GM18907 (cell line): ENCODE measurements around the gene RAD51B.

Experiments used
- ATAC-seq: cut with Tn5 transposase; IDR thresholded peaks from one replicate; pipeline ENCODE4 v1.9.1; 2021; ENCODE audit warnings: mild to moderate bottlenecking, moderate library complexity; ENCODE audit not compliant: unreplicated experiment

Gene RAD51B

DNA sequence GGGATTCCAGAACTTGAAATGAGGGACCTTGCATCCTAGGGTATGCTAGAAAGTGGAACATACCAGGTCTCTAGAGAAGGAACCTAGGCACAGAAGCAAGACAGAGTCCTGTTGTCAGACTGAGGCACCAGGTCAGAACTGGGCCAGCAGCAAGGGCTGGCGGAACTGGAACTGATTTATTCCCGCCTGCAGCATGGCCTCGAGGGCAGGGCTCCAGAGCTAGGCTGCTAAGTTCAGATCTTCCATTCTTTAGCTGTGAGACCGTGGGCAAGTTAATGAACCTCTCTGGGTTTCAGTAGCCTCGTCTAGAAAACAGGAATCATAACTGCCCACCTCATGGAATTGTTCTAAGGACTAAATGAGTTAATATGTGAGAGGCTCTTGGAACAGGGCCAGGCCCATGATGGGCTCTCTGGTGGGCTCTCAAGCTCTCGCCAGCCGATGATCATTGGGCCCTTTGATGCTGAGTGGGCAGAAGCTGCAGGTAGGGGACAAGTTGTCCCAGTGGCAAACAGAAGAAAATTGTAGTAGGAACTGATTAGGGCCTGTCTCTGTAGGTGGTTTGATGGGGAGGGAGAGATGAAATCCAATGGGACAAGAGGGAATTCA, 773.5 kb downstream of the RAD51B start:
- ATAC-seq = no peak

DNA sequence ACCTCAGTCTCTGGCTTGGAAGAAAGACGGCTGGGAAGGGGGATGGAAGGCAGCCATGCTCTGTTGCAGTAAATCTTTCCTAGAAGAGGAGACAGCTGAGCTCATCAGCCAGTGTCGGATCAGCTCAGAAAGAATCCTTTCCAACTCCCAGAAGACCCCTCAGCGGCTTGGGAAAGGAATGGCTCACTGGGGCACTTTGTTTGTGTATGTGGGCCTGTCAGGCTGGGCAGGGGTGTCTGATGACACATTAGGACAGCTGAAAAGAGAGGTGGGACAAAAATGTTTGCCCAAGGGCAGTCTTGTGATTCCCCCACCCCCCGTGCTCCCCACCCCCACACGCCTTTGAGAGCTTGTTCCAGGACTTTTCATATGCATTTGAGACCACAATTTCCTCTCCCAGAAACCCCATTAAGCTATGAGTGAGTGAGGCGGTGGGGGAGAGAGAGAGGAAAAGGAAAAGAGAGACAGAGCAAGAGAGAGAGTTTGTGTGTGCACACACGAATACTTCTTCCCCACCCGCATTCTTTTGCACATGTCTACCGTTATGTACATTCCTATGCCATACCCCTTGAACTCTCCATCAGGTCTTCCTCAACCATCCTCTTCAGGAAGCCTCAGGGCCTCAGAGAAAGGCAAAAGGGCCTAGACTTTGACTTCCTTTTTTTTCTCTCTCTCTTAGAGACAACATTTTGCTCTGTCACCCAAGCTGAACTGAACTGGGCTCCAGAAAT, 774.4 kb downstream of the RAD51B start:
- ATAC-seq = no peak

DNA sequence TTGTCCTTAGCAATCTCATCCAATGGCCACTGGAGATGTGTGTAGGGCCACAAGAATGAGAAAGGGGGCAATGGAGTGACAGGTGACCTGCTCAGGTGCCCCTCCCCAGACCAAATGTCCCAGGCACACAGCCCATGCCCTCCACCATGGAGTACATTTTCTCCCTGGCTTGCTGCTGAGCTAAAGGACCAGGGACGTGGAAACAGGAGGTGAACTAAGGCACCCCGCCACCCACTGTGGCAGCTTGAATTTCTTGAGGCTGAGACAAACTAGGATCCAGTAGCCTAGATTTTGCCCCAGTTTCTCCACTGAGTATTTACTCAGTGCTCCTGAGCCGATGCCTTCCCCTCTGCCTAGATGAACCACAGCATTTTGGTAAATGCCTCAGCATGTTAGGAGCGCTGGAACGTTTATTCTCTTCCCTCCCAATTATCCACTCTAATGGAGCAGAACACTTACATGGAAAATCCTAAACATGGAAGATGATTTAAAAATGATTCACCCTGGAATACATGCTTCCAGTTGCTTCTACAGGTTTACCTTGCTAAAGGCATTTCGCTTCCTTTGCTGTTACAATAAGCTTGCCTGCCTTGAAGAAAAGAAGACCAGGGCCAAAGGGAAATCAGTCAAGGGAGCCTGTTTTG, 775.3 kb downstream of the RAD51B start:
- ATAC-seq = no peak

DNA sequence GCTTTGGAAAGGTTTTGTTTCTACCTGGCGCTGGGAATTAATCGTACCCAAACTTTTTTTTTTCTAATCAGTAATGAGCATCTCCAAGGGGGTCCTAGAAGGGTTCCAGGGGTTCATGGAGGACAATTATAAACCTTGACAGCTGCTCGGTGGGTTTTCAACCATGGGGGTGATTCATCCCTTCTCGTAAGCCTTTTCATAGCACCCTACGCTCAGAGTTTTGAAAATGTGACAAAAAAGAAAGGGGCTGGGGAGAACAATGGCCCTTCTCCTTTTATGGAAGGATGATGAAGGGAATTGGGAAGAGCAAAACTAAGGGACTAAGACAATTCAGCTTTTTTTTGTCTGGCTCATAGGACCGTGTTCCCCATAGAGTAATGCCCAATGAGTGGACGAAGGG, 776.6 kb downstream of the RAD51B start:
- ATAC-seq = no peak

DNA sequence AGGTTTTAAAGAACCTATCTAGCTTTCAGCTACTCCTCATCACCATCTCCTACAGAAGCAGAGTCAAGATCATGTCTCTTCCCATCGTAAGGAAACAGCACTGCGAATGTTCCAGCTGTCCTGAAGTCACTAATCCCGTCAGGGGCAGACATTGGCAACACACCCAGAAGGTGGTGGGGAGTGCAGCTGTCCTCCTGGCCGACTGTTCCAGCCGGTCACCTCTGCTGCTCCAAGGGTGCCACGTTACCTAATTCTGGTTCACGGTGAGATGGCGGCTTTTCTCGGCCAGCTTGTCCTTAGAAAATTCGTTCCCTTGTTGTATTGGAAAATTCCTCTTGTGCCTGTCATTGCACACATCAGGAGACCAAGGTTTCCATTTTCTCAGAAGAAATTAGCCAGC, 777.1 kb downstream of the RAD51B start:
- no peak for ATAC-seq

DNA sequence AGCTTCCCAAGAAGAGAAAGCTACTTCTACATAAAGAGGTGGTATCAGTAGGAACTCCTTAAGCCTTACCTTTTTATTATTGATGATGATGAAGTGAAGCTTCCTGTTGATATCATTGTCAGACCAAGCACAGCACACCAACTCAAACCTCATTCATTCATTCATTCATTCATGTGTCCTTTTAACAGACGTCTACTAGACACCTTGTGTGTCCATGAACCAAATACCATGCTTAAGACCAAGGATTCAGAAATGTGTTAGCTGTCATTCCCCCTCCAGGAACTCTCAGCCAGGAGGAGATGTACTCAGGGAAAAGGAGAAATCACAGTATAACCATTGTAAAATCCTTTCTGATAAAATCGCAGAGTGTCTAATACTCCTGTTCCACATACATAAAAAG, 778.5 kb downstream of the RAD51B start:
- no peak for ATAC-seq

DNA sequence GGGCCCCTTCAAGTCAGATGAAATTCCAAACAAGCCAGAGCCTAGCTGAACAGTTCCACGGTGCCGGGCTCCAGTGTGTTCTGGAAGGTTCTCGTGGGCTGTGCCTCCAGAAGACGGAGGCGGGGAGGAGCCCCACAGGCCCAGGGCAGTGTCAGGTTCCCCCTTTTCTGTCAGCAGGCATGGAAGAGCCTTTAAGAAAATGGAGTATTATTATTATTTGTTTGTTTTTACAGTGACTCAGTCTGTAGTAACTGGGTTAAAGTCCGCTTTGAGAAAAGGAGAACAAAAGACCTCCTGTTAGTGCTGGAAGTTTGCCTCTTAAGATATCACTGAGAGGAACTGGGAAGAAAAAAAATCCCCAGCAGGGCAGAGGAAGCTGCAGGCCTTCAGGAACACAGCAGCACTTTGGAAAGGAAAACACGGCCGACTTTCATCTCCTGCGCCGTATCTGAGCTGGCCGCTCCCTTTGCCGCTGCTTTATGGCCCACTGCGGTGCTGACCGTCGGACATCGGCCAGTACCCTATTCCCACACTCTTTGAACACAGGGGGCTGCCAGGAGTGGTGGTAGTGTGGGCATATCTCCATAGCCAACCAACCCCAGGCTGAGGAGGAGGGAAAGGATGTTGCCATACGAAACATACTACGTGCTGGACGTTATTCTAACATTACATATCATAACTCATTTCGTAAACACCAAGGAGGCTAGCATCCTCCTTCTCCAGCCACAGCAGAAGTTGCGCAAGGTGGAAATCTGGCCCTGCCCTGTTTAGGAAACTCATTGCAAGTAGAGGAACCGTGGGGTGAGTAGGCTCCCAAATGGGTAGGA, 779.3 kb downstream of the RAD51B start:
- ATAC-seq = no peak

DNA sequence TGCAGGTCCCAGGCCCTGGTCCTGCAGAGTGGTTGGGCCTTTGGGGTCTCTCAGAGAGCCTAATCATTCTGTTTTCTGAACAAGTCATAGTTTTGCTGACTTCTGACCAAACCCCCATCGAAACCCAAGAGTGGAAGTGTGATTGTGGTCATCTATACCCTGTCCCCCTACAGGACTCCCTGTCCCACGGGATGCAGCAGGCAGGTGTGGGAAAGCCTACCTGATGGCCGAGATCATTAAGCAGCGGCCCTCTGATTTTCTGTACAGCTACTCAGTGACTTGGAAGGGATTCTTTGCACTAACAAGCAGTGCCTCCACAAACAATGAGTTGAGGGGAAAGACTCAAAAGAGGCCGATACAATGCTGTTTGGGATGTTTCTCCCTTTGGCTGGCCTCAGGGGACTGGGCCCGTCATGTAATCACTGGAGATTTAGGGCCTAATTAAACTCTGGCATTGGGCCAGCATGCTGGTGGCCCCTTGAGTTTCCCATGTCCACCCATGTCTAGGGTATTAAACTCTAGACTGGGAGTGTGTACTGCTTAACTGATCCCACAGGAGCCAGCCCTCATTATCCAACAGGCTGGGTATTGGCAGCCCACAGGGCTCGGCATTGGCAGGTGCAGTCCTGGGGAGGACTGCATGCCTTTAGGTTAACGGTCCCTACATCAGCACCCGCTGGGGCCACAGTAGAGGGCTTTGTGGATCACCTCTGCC, 780.5 kb downstream of the RAD51B start:
- ATAC-seq = no peak

DNA sequence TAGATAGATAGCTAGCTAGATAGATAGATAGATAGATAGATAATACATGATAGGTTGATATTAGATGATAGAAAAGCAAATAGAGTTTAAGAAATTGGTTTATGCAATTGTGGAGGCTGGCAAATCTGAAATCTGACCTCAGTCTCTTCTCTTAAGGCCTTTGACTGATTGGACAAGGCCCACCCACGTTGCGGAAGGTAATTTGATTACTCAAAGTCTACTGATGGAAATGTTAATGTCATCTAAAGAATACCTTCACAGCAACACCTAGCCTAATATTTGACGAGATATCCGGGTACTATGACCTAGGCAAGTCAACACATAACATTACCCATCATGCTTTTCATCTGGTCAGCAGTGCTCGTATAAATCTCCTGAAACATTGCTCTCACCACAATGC, 782.9 kb downstream of the RAD51B start:
- ATAC-seq = no peak

DNA sequence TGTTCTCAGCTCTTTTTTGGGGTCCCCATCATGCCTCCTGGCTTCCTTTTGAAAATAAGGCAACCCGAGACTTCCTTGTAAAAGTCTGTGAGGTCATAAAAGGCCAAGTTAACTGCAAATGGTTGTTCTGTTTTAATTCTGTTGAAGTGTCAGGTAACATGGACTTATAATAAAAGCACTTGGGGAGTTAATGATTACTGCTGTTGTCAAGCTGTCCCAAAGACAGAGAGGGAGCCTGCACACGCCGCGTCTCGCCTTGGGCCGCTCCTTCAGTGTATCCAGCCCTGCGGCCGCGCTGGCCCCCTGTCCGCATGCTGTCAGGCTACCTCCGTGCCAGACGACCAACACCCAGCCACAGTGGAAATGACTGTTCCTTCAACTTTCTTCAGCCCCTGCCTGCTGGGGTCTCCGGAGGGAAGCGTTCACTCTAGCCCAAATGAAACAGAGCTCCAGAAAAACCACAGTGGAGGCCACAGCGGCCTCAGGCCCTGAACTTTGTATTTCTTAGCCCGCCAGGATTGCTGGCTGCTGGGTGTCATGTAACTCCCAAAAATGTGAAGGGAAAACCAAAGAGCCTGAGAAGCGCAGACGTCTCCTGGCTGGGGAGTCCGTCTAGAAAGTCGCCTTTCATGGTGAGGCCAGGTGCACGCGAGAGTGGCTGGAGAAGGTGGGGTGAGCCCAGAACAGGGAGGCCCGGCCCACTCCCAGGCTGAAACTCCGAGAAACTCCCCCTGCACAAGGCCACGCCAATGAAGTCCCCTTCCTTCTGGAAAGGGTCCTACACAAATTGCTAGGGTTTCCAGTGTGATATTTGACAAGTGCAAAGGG, 784.2 kb downstream of the RAD51B start:
- no peak for ATAC-seq

DNA sequence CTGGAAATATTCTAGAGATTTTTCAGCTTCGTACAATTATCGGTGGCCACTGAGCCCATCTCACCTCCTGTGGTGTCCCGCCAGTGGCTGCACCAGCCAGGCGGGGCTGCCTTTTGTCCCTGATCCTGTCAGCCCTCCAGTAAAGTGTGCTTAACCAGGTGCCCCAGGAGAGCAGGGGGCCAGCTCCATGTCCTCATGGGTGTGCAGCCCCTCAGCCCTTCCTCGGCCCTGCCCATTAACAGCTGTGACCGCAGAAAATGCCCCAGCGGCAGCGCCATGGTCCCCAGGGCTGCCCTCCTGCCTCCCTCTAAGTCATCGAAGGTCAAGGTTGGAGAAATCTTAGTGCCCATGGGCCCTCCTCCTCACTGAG, 784.8 kb downstream of the RAD51B start:
- no peak for ATAC-seq

DNA sequence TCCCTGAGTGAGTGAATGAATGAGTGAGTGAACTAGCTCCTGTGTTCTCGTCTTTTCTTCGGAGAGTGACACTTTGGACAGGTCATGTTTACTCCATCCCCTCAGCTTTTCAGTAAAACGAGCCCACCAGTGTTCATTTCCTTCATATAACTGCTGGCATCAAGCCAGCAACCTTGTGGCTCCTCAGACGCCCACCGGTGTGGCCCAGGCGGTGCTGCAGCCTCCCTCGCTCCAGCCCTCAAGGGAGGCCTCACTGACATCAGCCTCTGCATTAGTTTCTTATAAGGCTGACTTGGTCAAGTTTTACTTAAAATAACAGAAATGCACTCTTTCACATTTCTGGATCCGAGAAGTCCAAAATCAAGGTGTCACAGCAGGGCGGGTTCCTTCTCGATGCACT, 785.2 kb downstream of the RAD51B start:
- ATAC-seq = no peak

DNA sequence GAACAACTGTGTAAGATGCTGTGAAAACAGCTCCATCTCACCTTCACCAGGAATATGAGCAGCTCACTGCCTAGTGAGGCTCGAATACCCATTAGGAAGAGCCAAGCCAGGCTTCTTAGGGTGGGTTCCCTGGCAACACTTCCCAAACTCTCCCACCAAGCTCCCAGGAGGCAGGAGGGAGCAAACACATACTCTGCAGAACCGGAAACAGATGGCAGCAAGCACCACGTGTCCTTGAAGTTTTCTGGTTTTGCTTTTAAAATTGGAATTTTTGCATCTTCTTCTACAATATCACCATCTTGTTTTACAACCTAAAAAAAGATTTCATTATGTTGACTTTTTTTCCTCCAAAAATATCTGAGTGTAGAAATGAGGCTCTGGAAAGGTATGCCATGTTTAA, 786.6 kb downstream of the RAD51B start:
- no peak for ATAC-seq

DNA sequence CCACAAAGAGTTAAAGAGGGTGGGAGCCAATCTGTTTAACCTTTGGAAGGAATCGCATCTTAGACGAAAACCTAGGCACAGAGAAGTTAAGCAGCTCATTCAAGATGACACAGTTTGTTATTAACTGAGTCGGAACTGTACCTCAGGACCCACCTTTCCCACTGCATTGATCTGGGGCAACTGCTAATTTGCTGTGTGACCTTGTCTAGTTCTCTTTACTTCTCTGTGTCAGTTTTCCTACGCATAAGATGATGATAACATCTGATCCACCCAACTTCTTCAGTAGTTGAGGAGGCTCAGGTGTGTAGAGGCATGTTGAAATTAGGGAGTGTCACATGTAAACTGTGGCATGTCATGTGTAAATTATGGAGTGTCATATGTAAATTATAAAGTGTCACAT, 787.1 kb downstream of the RAD51B start:
- ATAC-seq = no peak

DNA sequence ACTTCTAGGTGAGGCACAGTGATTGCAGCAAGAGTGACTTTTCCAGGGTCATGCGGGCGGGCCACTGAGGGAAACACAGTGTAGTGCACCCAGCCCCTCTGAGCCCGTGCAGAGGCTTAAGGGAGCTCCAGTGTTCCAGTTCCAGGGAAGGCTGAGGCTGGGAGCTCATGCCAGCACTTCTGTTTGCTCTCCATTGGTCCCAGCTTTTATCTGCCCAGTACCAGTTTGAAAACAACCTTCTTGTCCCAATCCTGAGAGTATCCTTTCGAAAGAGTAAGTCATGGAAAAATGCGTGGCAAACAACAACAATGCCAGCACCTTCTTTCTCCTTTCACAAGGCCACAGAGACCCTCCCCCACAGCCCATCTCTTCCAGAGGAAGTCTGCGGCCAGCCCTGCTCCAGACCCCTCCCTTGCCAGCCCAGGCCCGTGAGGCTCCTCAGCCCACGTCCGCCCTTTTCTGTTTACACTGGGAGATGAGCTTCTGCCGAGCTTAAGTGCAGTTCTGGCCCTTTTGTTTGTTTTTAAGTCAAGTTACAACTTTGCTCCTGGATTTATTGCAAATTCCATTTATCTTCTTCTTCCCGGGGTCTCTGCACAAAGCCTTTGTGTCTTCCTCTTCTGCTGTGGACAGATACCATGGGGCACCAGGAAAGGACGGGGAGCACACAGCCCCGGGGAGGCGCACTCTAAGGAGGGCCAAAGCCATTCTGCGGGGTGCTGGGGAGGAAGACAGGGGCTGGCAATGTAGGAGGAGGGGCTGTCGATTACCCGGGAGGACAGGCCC, 787.7 kb downstream of the RAD51B start:
- no peak for ATAC-seq

DNA sequence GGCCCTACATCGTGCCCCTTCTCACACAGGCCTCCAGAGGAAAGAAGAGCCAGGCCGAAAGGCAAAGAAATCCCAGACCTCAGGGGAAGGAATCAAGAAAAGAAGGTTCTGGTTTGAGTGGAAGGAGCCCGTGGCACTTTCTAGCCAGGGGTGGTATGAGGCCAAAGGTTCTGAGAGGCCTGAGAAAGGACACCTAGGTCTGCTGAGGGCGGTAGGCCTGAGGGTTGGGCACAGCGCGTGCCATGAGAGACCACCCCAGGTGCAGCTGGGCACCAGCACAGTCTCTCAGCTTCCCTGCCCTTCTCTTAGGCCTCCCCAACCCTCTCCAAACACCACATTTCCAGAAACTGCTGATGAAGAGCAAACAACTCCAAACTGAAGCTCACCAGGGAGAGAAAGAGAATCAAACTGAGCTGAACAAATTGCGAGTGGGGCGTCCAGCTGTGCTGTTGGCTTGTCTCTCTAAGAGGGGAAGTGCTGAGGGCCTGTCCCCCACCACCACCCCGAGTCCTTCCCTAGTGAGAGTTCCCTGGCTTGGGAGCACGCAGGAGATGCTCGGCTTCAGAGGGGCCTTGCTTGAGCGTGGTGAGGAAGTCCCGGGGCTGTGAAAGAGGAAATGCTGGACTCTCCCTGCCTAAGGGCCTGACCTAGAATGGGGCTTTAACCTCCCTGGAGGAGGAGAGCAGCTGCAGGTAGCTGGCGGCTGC, 788.4 kb downstream of the RAD51B start:
- ATAC-seq = no peak

DNA sequence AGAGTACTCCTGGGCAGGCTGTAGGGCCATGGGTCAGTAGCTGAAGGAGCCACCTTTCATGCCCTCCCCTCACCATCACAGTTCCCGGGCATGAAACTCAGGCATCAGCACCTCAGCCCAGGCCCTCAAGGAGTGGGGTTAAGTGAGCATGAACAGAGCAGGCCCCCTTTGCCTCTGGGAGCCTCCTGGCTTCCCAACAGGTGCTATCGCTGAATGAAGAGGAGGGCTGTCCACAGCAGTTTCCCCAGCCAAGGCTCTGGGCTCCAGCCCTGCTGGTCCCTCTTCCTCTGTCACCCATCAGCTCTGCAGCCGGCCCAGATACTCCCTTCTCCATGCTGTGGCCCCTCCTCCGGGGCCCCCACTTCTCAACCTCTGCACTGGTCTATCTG, 789.0 kb downstream of the RAD51B start:
- ATAC-seq = no peak

DNA sequence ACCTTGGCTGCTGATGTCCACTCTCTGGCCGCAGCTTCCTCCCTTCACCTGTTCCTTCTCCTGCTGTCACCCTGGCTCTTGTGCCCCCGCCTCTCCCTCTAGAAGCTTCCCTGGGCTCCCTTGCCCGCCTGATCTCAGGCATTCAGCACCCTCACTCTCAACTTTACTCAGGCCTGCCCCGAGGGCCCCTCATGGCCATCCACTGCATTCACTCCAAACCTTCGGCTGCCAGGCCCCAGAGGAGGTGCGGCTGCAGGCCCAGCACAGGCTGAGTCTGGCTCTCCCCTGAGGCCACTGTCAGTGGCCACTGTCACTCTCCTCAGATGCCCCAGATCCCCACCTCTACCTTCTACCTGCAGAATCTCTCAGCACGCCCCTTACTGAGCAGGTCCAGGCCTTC, 789.4 kb downstream of the RAD51B start:
- ATAC-seq = no peak
